HEK293 (cell line): ENCODE measurements around the gene SREK1.

Source experiments
- CTCF ChIA-PET: fragments of 350-600 bp; formaldehyde crosslinking; extraction: SDS; loops from one replicate; lab custom pipeline; 2021; ENCODE audit warnings: antibody characterized with exemption; lab: Yijun Ruan, JAX
- POLR2A ChIA-PET: fragments of 300-600 bp; formaldehyde crosslinking; extraction: SDS; loops from one replicate; lab custom pipeline; 2020; ENCODE audit warnings: antibody characterized with exemption, inconsistent platforms; lab: Yijun Ruan, JAX
- H3K27ac ChIP-seq: fragments of 200-500 bp; sonication (Bioruptor generic); 2 replicates; pipeline ENCODE4 v1.5.1; 2014; ENCODE audit warnings: low read depth, low read length, control low read depth, inconsistent platforms; ENCODE audit errors: extremely low read depth
- H3K36me3 ChIP-seq, 2 experiments: fragments of 200-500 bp in 1 of 2; sonication (Bioruptor generic) in 1 of 2; 1 replicate in 1 of 2; 2 replicates in 1 of 2; pipeline ENCODE4 v1.5.1; 2014 to 2017; ENCODE audit warnings: inconsistent platforms in 2 of 2, low read length in 2 of 2; ENCODE audit not compliant: control insufficient read depth in 2 of 2, insufficient read depth in 1 of 2
- H3K4me1 ChIP-seq: fragments of 200-500 bp; sonication (Bioruptor generic); 2 replicates; pipeline ENCODE4 v1.5.1; 2014; ENCODE audit warnings: mild to moderate bottlenecking, low read length, inconsistent platforms; ENCODE audit not compliant: control insufficient read depth, insufficient read depth
- H3K4me3 ChIP-seq: 2 replicates; pipeline ENCODE4 v1.5.1; 2011; ENCODE audit warnings: low read depth, mild to moderate bottlenecking, control low read depth, low read length, moderate library complexity
- H3K9me3 ChIP-seq: fragments of 200-500 bp; sonication (Bioruptor generic); 2 replicates; pipeline ENCODE4 v1.5.1; 2014; ENCODE audit warnings: low read depth, low read length, inconsistent platforms; ENCODE audit not compliant: control insufficient read depth, insufficient read depth
- BCL11A ChIP-seq: fragments of 450-650 bp; formaldehyde crosslinking; IDR thresholded peaks from 2 replicates; pipeline ENCODE4 v1.5.1; 2016; ENCODE audit warnings: low read depth, missing biosample characterization, missing genetic modification characterization
- ELK4 ChIP-seq: IDR thresholded peaks from 2 replicates; pipeline ENCODE4 v1.6.1; 2011; ENCODE audit warnings: mild to moderate bottlenecking, low read depth, low read length, borderline replicate concordance
- GFI1B ChIP-seq: fragments of 450-650 bp; formaldehyde crosslinking; IDR thresholded peaks from 2 replicates; pipeline ENCODE4 v1.5.1; 2016; ENCODE audit warnings: missing biosample characterization, missing genetic modification characterization
- HOXC10 ChIP-seq: sonication (generic); formaldehyde crosslinking; IDR thresholded peaks from 2 replicates; pipeline ENCODE4 v1.8.1; 2023; ENCODE audit warnings: mild to moderate bottlenecking, missing genetic modification reagents
- IKZF3 ChIP-seq: fragments of 450-650 bp; IDR thresholded peaks from 2 replicates; pipeline ENCODE4 v1.5.0; 2018; ENCODE audit warnings: missing biosample characterization, mild to moderate bottlenecking, missing genetic modification characterization, moderate library complexity
- REPIN1 ChIP-seq: fragments of 450-650 bp; formaldehyde crosslinking; IDR thresholded peaks from 2 replicates; pipeline ENCODE4 v1.5.1; 2017; ENCODE audit warnings: missing biosample characterization, missing genetic modification characterization, low read depth
- YY1 ChIP-seq: fragments of 450-650 bp; formaldehyde crosslinking; IDR thresholded peaks from 2 replicates; pipeline ENCODE4 v1.5.1; 2018; ENCODE audit warnings: missing biosample characterization, missing genetic modification characterization
- ZBTB1 ChIP-seq: fragments of 450-650 bp; formaldehyde crosslinking; IDR thresholded peaks from 2 replicates; pipeline ENCODE4 v1.5.1; 2016; ENCODE audit warnings: missing biosample characterization, missing genetic modification characterization
- ZBTB26 ChIP-seq: fragments of 450-650 bp; formaldehyde crosslinking; optimal IDR thresholded peaks from 2 replicates; pipeline ENCODE3; 2016; ENCODE audit warnings: missing biosample characterization, mild to moderate bottlenecking, missing genetic modification characterization
- ZNF184 ChIP-seq: fragments of 450-650 bp; IDR thresholded peaks from 2 replicates; pipeline ENCODE4 v1.5.1; 2018; ENCODE audit warnings: missing biosample characterization, mild to moderate bottlenecking, missing genetic modification characterization
- ZNF404 ChIP-seq: fragments of 450-650 bp; formaldehyde crosslinking; IDR thresholded peaks from 2 replicates; pipeline ENCODE4 v1.5.1; 2017; ENCODE audit warnings: missing biosample characterization, missing genetic modification characterization
- ZNF433 ChIP-seq: fragments of 450-650 bp; formaldehyde crosslinking; IDR thresholded peaks from 2 replicates; pipeline ENCODE4 v1.5.1; 2016; ENCODE audit warnings: missing biosample characterization, missing genetic modification characterization, low read depth
- ZNF555 ChIP-seq: fragments of 450-650 bp; formaldehyde crosslinking; conservative IDR thresholded peaks from 2 replicates; pipeline ENCODE4 v1.5.1; 2017; ENCODE audit warnings: missing biosample characterization, mild to moderate bottlenecking, missing genetic modification characterization, inconsistent platforms
- ZNF558 ChIP-seq: fragments of 450-650 bp; formaldehyde crosslinking; IDR thresholded peaks from 2 replicates; pipeline ENCODE4 v1.5.1; 2016; ENCODE audit warnings: missing biosample characterization, missing genetic modification characterization
- ZNF561 ChIP-seq: fragments of 450-650 bp; IDR thresholded peaks from 2 replicates; pipeline ENCODE4 v1.5.1; 2018; ENCODE audit warnings: missing biosample characterization, missing genetic modification characterization, borderline replicate concordance
- ZNF596 ChIP-seq: fragments of 450-650 bp; IDR thresholded peaks from 2 replicates; pipeline ENCODE4 v1.5.0; 2018; ENCODE audit warnings: missing biosample characterization, mild to moderate bottlenecking, missing genetic modification characterization, moderate library complexity
- ZNF624 ChIP-seq: fragments of 450-650 bp; formaldehyde crosslinking; IDR thresholded peaks from 2 replicates; pipeline ENCODE4 v1.5.1; 2017; ENCODE audit warnings: missing biosample characterization, missing genetic modification characterization
- ZNF776 ChIP-seq: fragments of 450-650 bp; formaldehyde crosslinking; IDR thresholded peaks from 2 replicates; pipeline ENCODE4 v1.5.0; 2017; ENCODE audit warnings: missing biosample characterization, missing genetic modification characterization, borderline replicate concordance
- ZNF792 ChIP-seq: fragments of 450-650 bp; formaldehyde crosslinking; IDR thresholded peaks from 2 replicates; pipeline ENCODE4 v1.5.1; 2016; ENCODE audit warnings: missing biosample characterization, missing genetic modification characterization
- TF ChIP-seq, protein P1 (sequence below): fragments of 450-650 bp; formaldehyde crosslinking; IDR thresholded peaks from 2 replicates; pipeline ENCODE4 v1.5.1; 2017; ENCODE audit warnings: missing biosample characterization, missing genetic modification characterization
- TF ChIP-seq, protein P2 (sequence below): fragments of 450-650 bp; formaldehyde crosslinking; IDR thresholded peaks from 2 replicates; pipeline ENCODE4 v1.5.1; 2016; ENCODE audit warnings: missing biosample characterization, missing genetic modification characterization, borderline replicate concordance

SREK1 gene

GRCh38 chr5:66179297-66180051, 35.4 kb downstream of the SREK1 start:
- H3K4me3 ChIP-seq = no peak overlapping the region
- peaks cover 53 to 84% of the 10 kb centered on the region in 2 experiments for H3K36me3 ChIP-seq
- POLR2A ChIA-PET = no interaction called here
- no peaks in the 10 kb centered on the region for H3K9me3 ChIP-seq
- no peak overlapping the region for H3K27ac ChIP-seq
- no peaks in the 10 kb centered on the region for H3K4me1 ChIP-seq
- no peak for TF ChIP-seq ELK4
- no peak for TF ChIP-seq ZNF555 (tag by site-specific recombination)
- no peak for TF ChIP-seq ZNF184 (tag by site-specific recombination)
- no peak for TF ChIP-seq GFI1B
- TF ChIP-seq REPIN1 (tag by site-specific recombination) = no peak
- TF ChIP-seq HOXC10 (CRISPR knock-in tag) = no peak
- TF ChIP-seq IKZF3 (tag by site-specific recombination) = no peak
- TF ChIP-seq ZNF792 (tag by site-specific recombination) = no peak
- no peak for TF ChIP-seq BCL11A (tag by site-specific recombination)
- TF ChIP-seq ZNF624 = no peak
- no peak for TF ChIP-seq ZNF404 (tag by site-specific recombination)
- TF ChIP-seq ZNF433 (tag by site-specific recombination) = no peak
- TF ChIP-seq YY1 (tag by site-specific recombination) = no peak
- no peak for TF ChIP-seq ZNF596
- TF ChIP-seq ZNF561 (tag by site-specific recombination) = no peak
- TF ChIP-seq, protein P1, sequence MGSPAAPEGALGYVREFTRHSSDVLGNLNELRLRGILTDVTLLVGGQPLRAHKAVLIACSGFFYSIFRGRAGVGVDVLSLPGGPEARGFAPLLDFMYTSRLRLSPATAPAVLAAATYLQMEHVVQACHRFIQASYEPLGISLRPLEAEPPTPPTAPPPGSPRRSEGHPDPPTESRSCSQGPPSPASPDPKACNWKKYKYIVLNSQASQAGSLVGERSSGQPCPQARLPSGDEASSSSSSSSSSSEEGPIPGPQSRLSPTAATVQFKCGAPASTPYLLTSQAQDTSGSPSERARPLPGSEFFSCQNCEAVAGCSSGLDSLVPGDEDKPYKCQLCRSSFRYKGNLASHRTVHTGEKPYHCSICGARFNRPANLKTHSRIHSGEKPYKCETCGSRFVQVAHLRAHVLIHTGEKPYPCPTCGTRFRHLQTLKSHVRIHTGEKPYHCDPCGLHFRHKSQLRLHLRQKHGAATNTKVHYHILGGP (tag by site-specific recombination) = no peak
- no peak for TF ChIP-seq ZNF776 (tag by site-specific recombination)
- no peak for TF ChIP-seq ZBTB26
- TF ChIP-seq ZBTB1 = no peak
- TF ChIP-seq ZNF558 = no peak
- TF ChIP-seq, all 188 proteins: peak for 0
- CTCF ChIA-PET = interaction anchor here (0.9 kb wide), 1 partner anchor 128 kb away, joined by 3 read pairs; no protein-coding TSS in a partner anchor

DNA sequence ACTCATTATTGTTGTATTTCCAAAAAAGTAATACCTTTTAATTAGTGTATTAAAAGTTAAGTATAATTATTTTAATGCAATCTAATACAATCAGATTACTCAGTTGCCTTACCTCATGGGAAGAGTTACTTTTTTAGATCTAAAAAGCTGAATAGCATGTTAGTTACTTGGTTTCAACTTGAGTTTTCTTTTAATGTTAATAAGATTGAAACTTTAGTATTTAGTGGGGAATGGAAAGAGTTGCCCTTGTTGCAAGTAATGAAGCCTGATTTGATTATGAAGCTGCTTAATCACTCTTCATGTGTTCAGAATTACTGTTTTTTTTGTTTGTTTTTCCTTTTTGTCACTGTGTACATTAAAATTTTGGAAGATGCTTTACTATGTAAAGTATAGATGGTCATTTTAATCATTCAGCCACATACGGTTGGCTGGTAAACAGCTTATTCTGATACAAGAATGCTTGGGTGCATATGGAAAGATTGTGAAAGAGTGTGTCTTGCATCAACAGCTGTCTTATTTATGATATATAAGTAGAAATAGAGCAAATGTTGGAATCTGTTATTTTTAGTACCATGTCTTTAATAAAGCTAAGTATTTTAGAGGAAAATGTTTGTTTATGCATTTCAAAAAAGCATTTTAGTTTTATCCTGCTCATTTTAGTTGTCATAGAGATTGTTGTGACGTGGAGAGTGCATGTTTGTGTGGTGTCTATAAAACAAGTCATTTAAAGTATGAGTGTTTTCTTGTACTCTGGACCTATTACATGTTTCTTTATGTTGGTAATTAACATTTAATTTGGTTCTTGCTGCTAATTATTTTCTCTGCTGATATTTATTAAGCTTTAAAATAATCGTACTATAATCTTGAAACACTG, 36.4 kb downstream of the SREK1 start:
- ChIA-PET CTCF (interaction anchor here (0.6 to 0.9 kb wide), 4 partner anchors 8 to 127 kb away, joined by 3 to 4 read pairs (median 3); no protein-coding TSS in a partner anchor), POLR2A (no interaction called here)
- Histone ChIP-seq H3K36me3 (peaks cover 44 to 74% of the 10 kb centered on the region in 2 experiments), H3K27ac (no peak overlapping the region), H3K4me1 (no peaks in the 10 kb centered on the region), H3K9me3 (no peaks in the 10 kb centered on the region), H3K4me3 (no peak overlapping the region)
- TF ChIP-seq YY1 (tag by site-specific recombination) (no peak), ZNF555 (tag by site-specific recombination) (no peak)
- TF ChIP-seq, protein P2, sequence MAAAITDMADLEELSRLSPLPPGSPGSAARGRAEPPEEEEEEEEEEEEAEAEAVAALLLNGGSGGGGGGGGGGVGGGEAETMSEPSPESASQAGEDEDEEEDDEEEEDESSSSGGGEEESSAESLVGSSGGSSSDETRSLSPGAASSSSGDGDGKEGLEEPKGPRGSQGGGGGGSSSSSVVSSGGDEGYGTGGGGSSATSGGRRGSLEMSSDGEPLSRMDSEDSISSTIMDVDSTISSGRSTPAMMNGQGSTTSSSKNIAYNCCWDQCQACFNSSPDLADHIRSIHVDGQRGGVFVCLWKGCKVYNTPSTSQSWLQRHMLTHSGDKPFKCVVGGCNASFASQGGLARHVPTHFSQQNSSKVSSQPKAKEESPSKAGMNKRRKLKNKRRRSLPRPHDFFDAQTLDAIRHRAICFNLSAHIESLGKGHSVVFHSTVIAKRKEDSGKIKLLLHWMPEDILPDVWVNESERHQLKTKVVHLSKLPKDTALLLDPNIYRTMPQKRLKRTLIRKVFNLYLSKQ (tag by site-specific recombination) = no peak
